HuH-7 (cell line): ENCODE data around the gene HMGXB3.

Experiments used
- DNase-seq: peaks from one replicate; pipeline ENCODE4 v3.0.0; 2011; ENCODE audit warnings: low spot score

HMGXB3 gene

DNA sequence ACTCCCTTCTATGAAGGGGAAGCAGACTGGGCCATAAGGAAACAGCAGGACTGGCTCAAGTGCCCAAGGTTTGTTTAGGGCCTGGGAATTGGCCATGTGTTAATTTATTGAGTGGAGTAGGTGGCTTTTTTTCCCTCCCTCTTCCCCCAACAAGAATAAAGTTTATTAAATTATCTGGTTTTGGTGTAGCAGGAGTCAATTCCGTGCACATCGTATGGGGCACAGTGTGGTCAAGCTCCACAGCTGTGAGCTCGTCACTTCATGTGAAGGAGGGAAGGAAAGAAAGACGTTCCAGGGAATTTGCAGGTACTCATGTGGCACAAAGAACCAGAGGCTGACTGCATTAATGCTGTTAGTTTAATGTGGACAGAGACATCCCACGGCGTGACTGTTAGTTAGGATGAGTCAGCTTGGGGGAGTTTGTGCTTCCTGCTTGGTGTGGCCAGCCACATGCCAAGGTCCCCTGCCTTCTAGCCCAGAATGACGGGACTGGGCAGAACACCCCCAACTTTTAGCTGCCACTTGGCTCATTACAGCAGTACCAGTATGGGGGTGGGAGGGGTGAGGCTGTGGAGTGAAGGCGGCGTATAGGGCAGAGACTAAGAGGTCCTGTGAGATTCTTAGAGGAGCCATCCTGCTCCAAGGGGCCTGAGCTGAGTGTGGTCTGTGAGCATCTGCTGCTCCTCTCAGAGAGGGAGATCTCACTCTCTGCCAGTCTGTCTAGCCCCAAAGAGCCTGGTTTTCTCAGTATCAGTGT lies 52.6 kb downstream of the HMGXB3 start:
- no peak for DNase-seq

DNA sequence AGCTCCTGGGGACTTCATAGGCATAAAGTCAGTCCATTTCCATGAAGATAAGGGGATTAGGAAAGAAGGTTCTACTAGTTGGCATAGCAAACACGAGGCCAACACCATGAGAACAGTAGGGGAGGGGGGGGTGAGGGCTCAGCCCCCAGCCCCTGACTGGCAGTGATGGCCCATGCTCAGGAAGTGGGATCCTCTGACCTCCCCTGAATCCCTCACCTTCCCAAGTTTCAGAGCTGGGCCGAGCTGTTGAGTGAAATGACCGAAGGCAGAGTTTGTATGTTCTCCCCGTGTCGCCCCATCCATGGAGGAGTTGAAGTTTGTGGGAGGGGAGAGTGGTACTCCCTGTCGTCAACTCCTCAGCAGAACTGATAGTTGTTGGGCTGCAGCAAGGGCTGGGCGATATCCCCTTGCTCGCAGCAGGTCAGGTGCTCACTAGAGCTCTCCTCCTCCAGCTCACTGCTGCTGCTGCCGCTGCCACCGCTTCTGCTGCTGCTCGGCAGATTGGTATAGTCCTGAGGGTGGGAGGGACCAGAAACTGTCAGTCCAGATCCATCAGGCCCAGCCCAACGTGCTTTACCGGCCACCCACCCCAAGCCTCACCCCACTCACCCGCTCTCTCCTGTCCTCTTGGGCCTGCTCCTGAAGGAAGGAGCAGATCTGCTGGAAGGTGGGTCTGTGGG lies 53.3 kb downstream of the HMGXB3 start:
- no peak for DNase-seq

DNA sequence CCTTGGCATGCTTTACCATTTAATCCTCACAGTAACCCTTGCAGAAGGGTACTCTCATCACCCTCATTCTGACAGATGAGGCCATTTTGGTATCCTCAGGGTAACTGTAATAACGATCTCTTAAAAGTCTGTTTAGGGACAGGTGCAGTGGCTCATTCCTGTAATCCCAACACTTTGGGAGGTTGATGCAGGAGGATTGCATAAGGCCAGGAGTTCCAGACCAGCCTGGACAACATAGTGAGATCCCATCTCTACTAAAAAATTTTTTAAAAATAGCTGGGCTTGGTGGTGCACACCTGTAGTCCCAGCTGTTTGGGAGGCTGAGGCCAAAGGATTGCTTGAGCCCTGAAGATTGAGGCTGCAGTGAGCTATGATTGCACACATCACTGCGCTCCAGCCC lies 54.0 kb downstream of the HMGXB3 start:
- no peak for DNase-seq

DNA sequence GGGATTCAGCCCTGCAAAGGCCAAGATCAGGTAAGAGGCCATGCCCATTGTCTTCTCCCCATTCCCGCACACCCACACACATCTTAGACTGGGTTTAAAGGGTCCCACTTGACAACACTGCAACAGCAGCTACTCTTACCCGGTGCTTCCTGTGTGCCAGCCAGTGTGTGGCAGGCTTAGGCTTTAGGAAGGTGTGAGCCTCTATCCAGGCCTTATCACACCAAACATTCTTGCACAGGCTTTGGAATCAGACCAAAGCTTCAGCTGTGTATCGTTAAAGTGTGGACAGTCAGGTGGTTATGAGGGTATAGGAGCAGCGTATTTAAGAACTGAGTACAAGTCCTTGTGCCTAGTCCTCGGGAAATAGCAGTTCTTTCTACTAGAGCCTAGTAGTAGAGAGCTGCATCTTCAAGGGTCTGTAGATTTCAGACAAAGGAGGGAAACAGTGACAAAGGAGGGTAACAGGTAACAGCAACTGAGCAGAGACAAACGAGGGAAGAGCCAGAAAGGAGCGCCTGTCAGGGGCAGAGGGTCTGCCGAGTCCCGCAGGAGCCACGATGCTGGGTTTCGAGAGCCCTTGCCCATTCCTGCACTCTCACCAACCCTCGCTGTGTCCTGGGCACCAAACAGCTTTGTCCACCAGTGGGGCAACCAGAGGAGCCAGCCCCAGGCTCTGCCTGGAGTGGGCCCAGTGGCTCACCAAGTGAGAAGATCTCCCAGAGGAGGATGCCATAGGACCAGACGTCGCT lies 55.0 kb downstream of the HMGXB3 start:
- no peak for DNase-seq

DNA sequence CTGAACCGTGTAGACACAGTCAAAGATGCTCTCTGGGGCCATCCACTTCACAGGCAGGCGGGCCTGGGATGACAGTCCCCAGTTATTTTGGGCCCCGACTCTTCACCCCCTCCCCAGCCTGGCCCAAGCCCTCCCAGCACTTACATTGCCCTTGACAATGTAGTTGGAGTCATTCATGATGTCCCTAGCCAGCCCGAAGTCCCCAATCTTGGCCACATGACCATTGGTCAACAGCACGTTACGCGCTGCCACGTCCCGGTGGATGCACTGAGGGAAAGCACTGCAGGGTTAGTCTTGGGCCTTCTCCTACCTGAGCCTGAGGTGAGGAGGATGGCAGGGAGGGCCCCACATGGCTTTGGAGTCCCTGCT lies 55.5 kb downstream of the HMGXB3 start:
- DNase-seq, result no peak

DNA sequence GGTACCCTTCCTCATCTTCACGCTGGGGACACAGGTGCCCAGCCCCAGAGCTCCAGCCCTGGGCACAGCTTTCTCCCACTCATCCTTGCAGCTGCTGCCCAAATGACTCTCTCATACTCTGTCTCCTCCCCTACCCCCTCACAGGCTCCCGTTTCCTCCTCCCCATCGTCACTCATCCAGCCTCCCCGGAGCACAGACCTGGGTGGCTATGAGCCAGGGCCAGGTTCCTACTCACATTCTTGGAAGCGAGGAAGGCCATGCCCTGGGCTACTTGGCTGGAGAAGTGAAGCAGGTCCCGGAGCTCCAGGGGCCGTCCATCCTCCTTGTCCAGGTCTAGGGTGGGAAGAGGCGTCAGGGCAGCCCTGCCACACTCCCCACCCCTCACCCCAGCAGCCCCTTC lies 56.5 kb downstream of the HMGXB3 start:
- no peak for DNase-seq

DNA sequence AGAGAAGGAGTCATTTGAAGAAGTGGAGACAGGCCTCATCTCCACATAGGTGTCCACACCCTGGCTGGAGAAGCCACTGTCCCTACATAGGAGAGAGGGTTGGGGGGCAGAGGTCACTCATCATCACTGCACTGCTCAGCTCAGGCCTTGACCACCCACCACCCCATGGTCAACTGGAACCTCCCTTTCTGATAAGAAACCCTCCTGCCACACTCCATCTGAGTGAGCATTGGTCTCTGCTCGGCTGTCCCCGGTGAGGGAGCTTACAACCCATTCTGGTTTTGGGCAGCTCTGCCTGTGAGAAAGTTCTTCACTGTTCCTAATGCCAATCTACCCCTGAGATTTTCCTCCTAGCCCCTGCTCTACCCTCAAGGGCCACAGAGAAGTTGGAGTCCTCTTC lies 57.0 kb downstream of the HMGXB3 start:
- DNase-seq, result no peak

DNA sequence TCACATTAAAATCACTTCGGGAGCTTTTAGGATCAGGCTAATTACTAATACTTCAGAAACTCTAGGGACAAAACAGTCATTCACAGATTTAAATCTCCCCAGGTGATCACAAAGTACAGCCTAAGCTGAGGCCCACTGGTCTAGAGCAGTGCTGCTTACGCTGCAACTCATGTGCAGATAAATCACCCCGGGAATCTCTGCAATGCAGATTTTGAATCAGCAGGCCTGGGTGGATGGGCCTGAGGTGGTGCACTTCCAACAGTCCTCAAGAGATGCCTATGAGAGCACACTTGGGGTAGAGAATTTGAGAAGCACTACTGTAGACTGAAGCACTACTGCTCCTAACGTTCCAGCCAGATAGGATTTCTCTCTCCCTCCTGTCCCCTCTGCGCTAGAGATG lies 57.5 kb downstream of the HMGXB3 start:
- no peak for DNase-seq

DNA sequence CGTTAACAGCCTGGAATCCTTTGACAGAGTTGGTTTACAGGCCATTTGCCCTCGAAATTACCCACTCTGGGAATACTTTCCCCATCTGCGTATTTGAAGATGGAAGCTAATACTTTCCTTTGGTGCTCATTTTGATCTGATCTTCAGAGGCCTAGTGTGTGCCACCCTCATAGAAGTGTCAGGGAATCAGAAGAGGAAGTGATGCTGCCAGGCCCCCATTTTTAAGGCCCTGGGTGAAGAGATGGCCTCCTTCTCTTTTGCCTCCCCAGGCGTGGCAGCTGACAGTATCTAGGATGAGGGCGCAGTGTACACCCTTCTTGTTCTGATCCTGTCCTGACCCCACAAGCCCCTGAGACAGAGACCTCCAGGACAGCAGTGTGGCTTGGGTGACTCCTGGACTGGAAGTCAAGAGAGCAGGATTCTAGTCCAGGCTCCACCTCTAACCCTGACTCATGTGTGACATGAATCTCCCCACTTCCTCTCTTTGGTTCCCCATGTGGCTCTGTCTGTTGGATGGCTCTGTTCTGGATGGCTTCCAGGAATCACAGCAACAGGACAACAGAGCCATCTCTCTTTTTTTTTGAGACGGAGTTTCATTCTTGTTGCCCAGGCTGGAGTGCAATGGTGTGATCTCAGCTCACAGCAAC lies 58.1 kb downstream of the HMGXB3 start:
- no peak for DNase-seq

DNA sequence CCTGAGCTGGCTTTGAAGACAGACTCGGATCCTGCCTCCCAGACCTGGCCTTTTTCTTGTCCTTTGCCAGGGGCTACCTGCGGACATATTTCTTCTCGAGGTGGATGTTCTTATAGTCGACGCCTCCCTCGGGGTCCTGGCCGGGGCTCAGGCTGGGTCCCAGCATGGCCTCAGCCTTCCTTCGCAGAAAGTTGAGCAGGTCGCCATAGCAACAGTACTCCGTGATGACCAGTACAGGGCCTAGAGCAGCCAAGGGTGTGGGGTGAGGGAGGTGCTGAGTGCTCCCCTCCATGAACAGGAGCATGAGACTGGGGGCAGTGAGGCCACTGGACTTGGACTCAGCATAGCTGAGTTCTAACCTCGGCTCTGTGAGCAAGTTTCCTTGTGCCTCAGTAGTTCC lies 59.1 kb downstream of the HMGXB3 start:
- no peak for DNase-seq

DNA sequence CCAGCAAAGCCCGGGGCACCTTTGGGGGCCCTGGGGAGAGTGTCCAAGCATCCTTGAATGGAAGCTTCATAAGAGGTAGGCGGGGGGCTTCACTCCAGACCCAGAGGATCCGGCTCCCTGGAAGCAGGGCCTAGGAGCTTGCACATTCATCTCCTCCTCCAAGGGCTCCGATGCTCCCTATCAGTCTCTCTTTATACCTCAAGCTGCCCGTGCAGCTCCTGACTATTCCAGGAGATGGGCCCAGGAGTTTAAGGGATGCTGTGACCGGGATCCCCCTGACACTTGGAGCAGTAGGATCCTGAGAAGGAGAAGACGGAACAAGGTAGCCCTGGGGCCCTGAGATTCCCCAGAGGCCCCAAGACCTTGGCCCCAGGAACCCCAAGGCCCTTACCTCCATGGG lies 59.9 kb downstream of the HMGXB3 start:
- no peak for DNase-seq

DNA sequence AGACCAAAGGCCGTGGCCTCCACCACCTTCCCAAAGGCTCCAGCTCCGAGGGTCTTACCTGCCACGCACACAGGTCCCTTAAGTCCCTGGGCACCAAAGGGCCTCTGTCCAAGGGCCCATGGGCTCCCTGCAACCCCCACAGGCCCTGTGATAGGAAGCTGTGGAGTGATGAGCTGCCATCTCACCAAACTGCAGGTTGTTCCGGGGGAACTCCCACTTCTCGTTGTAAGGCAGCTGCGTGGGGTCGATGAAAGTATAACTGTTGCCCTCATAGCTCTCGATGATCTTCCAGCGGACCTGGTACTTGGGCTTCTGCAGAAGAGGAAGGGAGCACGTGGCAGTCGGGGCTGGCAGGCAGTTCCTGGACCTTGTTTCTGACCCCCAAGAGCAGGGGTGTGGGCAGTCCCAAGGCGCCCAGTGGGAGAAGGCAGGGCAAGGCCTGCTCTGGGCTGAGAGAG lies 61.0 kb downstream of the HMGXB3 start:
- DNase-seq, result no peak

DNA sequence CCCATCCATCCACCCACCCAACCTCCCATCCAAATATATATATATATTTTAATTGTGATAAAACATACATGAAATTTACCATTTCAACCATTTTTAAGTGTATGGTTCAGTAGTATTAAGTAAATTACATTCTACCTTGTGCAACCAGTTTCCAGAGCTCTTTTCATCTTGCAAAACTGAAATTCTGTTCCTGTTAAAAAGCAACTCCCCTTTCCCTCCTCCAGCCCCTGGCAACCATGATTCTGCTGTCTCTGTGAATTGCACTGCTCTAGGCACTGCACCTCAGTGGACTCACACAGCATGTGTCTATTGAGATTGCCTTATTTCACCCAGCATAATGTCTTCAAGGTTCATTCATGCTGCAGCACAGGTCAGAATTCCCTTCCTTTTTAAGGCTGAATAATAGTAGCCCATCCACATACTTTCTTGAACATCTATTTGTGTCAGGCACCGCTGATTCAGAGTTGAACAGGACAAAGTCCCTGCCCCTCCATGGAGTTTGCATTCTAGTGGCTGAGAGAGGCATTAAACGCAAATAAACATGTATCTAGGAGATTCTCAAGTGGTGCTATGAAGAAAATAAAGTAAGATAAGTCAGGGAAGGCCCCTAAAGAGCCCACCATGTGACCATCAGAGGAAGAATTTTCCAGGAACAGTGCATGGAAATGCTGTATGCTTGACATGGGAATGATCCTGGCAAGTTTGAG lies 61.8 kb downstream of the HMGXB3 start:
- DNase-seq, result no peak

DNA sequence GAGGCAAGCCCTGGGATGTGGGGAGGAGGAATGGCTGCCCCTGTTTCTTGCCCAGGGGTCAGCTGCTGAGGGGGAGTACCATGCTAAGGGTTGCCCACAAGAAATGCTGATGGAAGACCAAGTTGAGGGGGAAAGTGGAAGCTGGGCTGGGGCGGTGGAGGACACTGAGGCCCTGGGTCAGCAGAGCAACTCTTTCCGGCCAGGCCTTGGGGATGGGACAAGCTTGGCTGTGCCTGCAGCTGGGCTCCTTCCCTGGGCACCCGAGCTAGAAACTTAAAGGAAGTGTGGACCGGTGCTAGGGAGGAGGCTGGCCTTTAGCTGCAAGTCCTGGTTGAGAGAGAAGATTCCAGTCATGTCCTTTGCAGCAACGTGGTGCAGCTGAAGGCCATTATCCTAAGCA lies 63.1 kb downstream of the HMGXB3 start:
- DNase-seq, result no peak

DNA sequence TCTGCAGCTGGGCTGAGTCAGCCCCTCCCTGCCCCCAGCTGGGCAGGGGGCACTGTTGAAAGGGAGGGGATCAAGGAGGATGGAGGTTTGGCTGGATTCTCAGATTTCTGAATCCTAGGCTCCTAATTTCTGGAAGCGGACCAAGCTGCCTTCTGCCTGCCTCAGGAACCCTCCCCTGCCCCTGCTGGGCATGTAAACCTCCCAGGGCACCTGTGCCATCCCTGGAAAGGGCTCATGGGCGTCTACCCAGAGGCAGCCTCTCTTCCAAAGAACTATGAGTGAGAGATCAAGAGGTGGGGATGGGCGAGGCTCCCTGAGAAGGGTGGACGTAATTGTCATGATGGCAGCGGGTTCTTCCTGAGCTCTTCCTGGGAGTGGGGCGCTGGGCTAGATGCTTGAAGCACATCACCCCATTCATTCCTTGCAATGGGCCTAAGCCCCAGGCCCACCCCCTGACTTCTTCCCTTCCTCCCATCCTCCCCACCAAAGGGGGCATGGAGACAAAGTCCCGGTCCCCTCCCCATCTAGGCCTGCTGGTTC lies 64.2 kb downstream of the HMGXB3 start:
- DNase-seq, result no peak

DNA sequence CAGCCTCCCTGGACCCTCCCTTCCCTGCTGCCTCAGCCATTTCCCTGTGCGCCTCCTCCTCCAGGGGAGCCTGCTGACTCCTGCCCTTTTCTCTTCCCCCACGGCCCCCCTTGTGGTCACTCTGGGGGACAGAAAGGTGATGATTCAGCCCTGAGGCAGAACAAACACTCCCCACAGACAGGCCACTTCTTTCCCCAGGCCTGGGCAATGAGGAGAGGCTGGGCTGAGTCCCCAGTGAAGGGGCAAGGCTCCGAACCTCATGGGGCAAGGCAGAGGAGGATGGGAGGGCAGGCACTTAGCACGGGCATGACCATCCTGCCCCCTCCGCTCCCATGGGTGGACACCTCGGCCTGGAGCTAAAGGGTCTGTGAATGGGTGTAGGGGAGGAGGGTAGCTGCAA lies 64.8 kb downstream of the HMGXB3 start:
- no peak for DNase-seq

DNA sequence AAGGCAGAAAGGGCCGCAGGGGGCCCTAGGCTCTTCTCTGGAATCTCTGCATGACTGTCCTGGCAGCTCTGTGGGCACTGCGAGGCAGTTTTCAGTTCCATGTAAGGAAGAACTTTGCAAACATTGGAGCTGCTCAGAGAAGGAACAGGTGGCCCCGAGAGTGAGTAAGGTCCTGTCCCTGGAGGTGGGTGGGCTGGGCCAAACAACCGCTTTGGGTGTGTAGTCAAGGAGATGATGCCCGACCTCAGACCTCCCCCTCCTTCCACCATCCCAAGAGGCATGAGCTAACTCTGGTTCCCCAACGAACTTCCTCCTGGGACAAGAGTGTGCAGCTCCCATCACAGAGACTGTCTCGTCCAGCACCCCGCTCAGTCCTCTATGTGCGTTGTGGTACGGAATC lies 65.3 kb downstream of the HMGXB3 start:
- no peak for DNase-seq

DNA sequence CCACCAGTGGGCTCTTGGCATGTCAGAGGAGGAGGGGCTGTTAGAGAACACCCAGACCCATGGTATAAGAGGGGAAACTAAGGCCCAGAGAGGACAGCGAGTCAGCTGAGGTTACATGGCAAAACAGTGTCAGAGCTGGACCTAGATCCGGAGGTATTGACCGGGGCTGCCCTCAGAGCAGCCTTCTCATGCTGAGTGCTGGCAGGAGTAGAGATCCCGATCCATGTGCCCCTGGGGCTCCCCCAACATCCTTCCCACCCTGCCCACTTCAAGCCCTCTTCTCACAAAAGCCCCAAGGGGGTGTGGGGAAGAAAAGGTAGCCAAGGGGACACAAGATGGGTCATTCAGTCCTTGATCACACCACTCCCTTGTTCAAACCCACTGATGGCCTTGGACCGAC lies 65.9 kb downstream of the HMGXB3 start:
- DNase-seq, result no peak

DNA sequence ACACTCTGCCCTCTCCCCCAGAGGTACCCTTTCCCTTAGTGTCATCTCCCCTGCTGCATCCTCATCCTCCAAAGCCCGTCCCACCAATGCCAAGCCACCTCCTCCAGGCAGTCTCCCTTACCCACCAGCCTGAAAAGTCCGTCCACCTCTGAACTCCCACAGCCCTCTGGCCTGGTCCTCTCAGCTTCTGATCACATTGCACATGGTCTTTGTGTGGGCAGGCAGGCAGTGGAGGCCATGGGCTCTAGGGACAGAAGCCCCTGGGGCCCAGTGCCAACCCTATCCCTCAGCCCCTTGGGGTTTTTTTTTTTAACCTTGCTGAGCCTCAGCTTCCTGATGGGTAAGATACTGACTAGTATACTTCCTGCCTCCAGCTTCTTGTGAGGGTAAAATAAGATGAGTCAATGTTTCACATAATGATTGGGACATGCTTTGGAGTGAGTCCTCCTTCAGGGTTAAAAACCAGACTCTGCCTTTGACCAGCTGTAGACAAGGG lies 66.4 kb downstream of the HMGXB3 start:
- DNase-seq, result no peak

DNA sequence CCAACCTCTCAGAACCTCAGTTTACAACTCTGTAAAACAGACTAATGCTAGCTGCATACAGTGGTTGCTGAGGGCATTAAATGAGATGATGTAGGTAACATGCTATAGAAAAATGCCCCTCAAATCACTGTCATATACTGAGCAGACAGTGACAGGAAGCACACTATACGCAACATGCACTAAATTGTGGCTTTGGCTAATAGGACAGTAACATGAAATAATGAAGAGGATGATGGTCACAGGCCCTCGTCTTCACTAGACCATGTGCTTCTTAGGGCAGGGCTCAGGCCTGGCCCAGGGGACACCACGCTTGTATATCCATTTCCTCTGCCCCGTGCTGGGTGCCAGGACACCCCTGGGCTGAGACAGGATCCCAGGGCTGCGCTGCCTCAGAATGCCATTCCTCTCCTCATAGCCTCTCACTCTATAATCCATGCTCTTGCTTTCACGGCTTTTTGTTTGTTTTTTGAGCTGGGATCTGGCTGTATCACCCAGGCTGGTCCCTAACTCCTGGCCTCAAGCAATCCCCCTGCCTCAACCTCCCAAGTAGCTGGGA lies 66.9 kb downstream of the HMGXB3 start:
- no peak for DNase-seq

DNA sequence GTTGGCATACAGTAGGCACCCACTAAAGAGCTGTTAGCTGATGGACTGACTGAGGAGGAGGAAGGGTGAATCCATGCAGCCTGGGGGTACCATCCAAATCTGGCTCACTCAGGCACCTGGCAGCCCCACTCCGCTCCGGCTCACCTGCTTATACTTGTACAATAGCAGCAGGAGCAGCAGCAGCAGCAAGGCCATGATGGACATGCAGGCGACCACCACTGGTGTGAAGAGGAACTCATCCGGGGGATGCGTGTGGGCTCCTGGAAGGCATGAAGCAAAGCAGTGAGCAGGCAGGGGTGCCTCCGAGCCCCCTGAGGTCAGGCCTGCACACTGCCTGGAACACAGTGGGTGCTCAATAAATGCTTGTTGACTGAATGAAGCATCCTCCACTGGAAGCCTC lies 67.5 kb downstream of the HMGXB3 start:
- no peak for DNase-seq
